Neural crest cell (in vitro differentiated cells): ENCODE measurements around the gene CYB5R2. TPM values are rescaled to one million over a fixed set of nuclear protein-coding genes. Genes with fewer than 3 reads are reported as not detected.

ENCODE experiments used
- DNase-seq: peaks from one replicate; pipeline ENCODE4 v3.0.0; 2021; ENCODE audit warnings: low read depth, mixed read lengths, low spot score
- H3K27ac Mint-ChIP-seq: one replicate; pipeline ENCODE4 v1.8.0; 2021; ENCODE audit warnings: mild to moderate bottlenecking, mixed read lengths; ENCODE audit not compliant: unreplicated experiment
- H3K27me3 Mint-ChIP-seq: 2 replicates; pipeline ENCODE4 v1.8.0; 2021; ENCODE audit warnings: low read depth, mild to moderate bottlenecking, mixed read lengths
- H3K36me3 Mint-ChIP-seq: 2 replicates; pipeline ENCODE4 v1.8.0; 2021; ENCODE audit warnings: low read depth, mild to moderate bottlenecking, mixed read lengths
- H3K4me1 Mint-ChIP-seq: 2 replicates; pipeline ENCODE4 v1.8.0; 2021; ENCODE audit warnings: mixed read lengths
- H3K4me3 Mint-ChIP-seq: one replicate; pipeline ENCODE4 v1.8.0; 2021; ENCODE audit warnings: mild to moderate bottlenecking, mixed read lengths
- H3K9me3 Mint-ChIP-seq: 2 replicates; pipeline ENCODE4 v1.8.0; 2021; ENCODE audit warnings: mixed read lengths
- total RNA-seq: library from RNA; stranded (reverse); gene quantifications from 2 replicates; pipeline ENCODE4 v1.2.1, GENCODE V29; 2021
- TF ChIP-seq, protein P1 (sequence below): fragments of 200-600 bp; sonication (generic); conservative IDR thresholded peaks from 2 replicates; pipeline ENCODE4 v1.5.0; 2021; ENCODE audit warnings: antibody characterized with exemption, mild to moderate bottlenecking

Gene CYB5R2
- total RNA-seq, 1 donor from 2014 or later, result 15.1 TPM

DNA sequence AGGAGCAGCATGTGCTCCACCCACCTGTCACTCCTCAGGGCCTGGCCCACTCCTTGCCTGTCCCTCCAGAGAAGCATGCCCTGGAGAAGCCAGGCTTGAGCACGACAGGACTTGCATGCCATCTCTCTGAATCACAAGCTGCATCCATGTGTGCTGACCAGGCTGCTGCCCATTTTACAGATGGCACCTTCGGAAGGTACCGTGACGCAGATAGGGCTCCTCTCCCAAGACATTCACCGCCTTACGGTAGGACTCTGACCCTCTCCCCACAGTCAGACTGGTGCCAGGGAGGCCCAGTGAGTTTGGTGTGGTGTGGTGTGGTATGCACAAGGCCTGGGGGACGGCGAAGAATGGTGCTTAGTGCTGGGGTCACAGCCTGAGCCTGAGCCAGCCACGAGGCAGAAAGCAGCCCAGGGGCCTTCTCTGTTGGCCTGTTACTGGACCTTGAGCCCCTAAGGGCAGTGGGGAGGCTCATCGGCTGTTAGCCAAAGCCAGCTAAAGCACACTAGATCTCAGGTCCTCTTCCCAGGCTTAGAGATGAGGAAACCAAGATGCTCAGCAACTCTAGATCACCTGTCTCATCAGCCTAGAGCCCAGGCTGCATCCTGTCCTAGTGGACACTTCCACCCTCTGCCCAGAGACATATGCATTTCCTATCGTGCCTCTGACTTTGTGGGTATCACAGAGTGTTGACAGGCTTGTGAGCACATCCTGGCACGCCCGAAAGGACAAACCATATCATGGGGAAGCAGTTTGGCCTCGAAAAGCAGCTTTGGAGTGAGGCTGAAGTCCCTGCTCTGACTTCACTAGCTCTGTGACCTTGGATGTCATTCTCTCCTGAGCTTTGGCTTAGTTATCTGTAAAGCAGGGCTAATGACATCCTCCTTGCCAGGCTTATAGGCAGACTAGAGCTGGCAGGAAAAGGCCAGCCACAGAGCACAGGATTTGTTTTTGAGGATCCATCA lies 17.8 kb downstream of the CYB5R2 start:
- TF ChIP-seq, protein P1, sequence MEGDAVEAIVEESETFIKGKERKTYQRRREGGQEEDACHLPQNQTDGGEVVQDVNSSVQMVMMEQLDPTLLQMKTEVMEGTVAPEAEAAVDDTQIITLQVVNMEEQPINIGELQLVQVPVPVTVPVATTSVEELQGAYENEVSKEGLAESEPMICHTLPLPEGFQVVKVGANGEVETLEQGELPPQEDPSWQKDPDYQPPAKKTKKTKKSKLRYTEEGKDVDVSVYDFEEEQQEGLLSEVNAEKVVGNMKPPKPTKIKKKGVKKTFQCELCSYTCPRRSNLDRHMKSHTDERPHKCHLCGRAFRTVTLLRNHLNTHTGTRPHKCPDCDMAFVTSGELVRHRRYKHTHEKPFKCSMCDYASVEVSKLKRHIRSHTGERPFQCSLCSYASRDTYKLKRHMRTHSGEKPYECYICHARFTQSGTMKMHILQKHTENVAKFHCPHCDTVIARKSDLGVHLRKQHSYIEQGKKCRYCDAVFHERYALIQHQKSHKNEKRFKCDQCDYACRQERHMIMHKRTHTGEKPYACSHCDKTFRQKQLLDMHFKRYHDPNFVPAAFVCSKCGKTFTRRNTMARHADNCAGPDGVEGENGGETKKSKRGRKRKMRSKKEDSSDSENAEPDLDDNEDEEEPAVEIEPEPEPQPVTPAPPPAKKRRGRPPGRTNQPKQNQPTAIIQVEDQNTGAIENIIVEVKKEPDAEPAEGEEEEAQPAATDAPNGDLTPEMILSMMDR, result no peak

GRCh38 chr11:7654195-7654705 lies 19.1 kb downstream of the CYB5R2 start:
- peaks cover 5% of the 10 kb centered on the region for H3K4me1 Mint-ChIP-seq
- no peaks in the 10 kb centered on the region for H3K9me3 Mint-ChIP-seq
- no peak for DNase-seq
- TF ChIP-seq, protein P1, result no peak
- H3K4me3 Mint-ChIP-seq, result no peak overlapping the region
- no peaks in the 10 kb centered on the region for H3K27me3 Mint-ChIP-seq
- no peak overlapping the region for H3K27ac Mint-ChIP-seq
- peaks cover 4% of the 10 kb centered on the region for H3K36me3 Mint-ChIP-seq

More for the DNA sequence above, 17.8 kb downstream of the CYB5R2 start:
- no peaks in the 10 kb centered on the region for H3K36me3 Mint-ChIP-seq
- DNase-seq, result no peak
- H3K4me1 Mint-ChIP-seq, result peaks cover 5% of the 10 kb centered on the region
- H3K27me3 Mint-ChIP-seq, result no peaks in the 10 kb centered on the region
- no peak overlapping the region for H3K27ac Mint-ChIP-seq
- H3K9me3 Mint-ChIP-seq, result no peaks in the 10 kb centered on the region
- H3K4me3 Mint-ChIP-seq, result no peak overlapping the region

DNA sequence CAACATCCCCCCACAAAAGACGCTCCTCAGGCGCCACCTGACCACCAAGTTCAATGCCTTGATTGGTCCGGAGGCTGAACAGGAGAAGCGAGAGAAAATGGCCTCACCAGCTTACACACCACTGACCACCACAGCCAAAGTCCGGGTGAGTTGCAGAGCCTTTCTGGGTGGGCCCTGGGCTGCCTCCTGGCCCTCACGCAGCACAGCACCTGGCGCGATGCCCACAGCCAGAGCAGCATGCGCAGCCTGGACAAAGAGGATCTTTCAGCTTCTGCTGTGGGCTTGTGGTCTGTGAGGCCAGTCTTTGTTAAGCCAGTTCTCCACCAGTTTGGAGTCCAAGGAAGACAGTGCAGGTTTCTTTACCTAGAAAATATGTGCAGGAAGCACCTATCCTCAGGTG lies 21.6 kb downstream of the CYB5R2 start:
- Mint-ChIP-seq H3K4me3 (no peak overlapping the region), H3K4me1 (peaks cover 8% of the 10 kb centered on the region), H3K9me3 (no peaks in the 10 kb centered on the region), H3K27ac (no peak overlapping the region), H3K36me3 (peaks cover 4% of the 10 kb centered on the region), H3K27me3 (no peaks in the 10 kb centered on the region)
- TF ChIP-seq, protein P1, result no peak
- no peak for DNase-seq

DNA sequence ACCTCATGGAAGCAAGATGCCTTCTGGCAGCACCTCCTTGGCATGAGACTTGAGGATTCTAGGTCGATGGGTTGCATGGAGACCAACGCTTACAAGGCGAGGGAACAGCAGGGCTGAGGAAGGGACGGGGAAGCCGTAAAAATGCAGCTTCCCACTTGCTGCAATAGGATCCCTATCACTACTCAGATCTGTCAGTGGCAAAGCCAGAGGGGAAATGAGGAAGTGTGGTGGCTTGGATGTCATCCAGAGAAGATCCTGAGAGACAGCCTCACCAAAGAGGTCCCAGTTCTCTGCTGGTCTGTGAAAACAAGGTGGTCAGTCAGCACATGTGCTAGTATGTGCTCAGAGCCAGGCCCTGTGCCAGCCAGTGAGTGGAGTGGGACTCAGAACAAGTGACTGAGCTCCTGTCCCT lies 22.2 kb downstream of the CYB5R2 start:
- peak overlapping the region; percentile 27 for H3K27ac Mint-ChIP-seq
- peaks cover 8% of the 10 kb centered on the region for H3K4me1 Mint-ChIP-seq
- H3K36me3 Mint-ChIP-seq, result peaks cover 4% of the 10 kb centered on the region

DNA sequence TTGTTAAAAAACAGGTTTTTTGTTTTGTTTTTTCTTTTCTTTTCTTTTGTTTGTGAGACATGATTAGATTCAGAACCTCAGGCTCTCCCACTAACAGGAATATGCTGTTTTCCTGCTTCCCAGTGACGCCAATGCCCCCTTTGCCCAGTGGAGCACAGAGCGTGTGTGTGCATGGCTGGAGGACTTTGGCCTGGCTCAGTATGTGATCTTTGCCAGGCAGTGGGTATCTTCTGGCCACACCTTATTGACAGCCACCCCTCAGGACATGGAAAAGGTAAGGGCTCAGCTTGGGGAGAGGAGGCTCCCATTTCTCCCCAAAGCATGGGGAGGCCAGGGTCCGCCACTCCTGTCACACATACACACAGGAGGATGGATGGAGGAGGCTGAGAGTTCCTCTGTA lies 25.0 kb downstream of the CYB5R2 start:
- H3K4me3 Mint-ChIP-seq, result no peak overlapping the region
- no peaks in the 10 kb centered on the region for H3K9me3 Mint-ChIP-seq
- H3K36me3 Mint-ChIP-seq, result peaks cover 6% of the 10 kb centered on the region
- TF ChIP-seq, protein P1, result no peak
- H3K27ac Mint-ChIP-seq, result peak overlapping the region; percentile 78
- H3K27me3 Mint-ChIP-seq, result no peaks in the 10 kb centered on the region
- H3K4me1 Mint-ChIP-seq, result peaks cover 19% of the 10 kb centered on the region
- DNase-seq, result no peak

More for the DNA sequence above, 22.2 kb downstream of the CYB5R2 start:
- Mint-ChIP-seq H3K27me3 (no peaks in the 10 kb centered on the region), H3K4me3 (no peak overlapping the region), H3K9me3 (no peaks in the 10 kb centered on the region)
- DNase-seq, result no peak
- TF ChIP-seq, protein P1, result no peak
